GM20000 (cell line): Measurements from ENCODE around the gene CDH20.

Experiments used
- DNase-seq: peaks from one replicate; pipeline ENCODE4 v3.0.0; 2012; ENCODE audit warnings: low spot score
- CTCF ChIP-seq: IDR thresholded peaks from 2 replicates; pipeline ENCODE4 v1.5.1; 2012; ENCODE audit warnings: mild to moderate bottlenecking, control low read depth; ENCODE audit errors: extremely low read depth, missing control alignments

The CDH20 gene

GRCh38 chr18:61333746-61334490, 688 bp downstream of the CDH20 start:
- TF ChIP-seq CTCF: no peak
- DNase-seq: peak; percentile 10

GRCh38 chr18:61334491-61334850, 1.2 kb downstream of the CDH20 start:
- peak; percentile 13 for DNase-seq
- no peak for TF ChIP-seq CTCF

- no peak for DNase-seq
- TF ChIP-seq CTCF: no peak
Measured at GRCh38 chr18:61334951-61335683, 1.9 kb downstream of the CDH20 start.

GRCh38 chr18:61335684-61336555, 2.7 kb downstream of the CDH20 start:
- no peak for DNase-seq
- TF ChIP-seq CTCF: no peak

DNA sequence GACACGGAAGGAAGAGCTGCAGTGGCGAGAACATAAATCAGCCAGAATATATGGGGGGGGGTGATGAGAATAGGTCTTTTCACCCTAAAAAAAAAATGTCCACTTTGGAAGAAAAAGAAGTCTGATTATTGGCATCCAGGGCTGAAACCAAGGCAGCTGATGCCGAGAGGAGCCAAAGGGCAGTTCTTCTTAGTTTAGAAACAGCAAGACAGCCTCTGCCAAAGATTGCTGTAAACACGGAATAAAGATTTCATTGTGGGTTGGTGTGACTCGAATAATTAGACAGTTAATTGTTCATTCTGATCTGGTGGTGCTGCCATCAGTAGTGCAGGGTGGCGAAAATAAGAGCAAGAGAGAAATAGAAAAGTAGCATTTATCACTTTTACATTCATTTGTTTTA, 3.5 kb downstream of the CDH20 start:
- no peak for DNase-seq
- no peak for TF ChIP-seq CTCF

DNA sequence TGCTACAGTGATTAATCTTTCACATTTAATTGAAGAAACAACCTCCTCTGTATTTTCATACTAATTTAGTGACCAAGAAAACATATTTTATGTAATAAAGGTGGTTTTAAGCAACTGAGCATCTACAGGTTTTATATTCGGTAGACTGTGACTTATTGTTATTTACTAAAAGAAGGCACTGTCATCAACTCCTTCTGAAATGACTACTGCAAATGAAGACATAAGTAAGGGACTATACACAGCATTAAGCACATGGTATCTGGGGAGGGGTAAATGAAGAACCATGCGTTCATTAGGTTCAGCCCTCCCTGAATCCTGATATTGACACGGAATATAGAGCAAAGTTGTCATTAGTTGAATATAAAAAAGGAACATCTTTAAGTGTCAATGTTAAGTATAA, 4.3 kb downstream of the CDH20 start:
- no peak for TF ChIP-seq CTCF
- no peak for DNase-seq

DNA sequence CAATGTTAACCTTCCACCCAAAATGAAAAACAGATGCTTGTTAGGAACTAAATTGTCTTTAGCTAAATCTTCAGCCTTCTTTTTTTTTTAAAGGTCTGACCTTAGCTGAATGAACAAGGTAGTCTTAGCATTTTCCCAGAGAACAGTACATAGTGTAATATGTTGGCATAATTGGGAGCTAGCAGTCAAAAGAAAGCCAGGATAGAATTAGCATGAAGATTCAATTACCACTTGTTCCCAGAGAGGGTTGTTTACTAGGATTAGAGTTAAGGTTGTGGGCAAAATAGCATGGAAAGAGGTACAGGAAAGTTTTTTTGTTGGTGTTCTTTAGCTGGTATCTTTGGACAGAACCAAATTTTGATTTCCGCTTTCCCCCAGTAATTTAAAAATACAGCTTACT, 6.9 kb downstream of the CDH20 start:
- TF ChIP-seq CTCF: no peak
- DNase-seq: no peak
